Activated T-helper 17 cell treated with anti-CD3 and anti-CD28 coated beads, Interleukin-2, amount 50 U/mL, for 72 hours (primary cell): ENCODE data around the gene SLC9C2. TPM values are rescaled to one million over a fixed set of nuclear protein-coding genes. Genes with fewer than 3 reads are reported as not detected.

Experiments used
- total RNA-seq, 2 donors: library from RNA; stranded (reverse); gene quantifications; one replicate each; pipeline ENCODE4 v1.2.3, GENCODE V29; 2022

The SLC9C2 gene
- total RNA-seq, 2 donors from 2014 or later = not detected

Other genes with a start within 250 kb of the SLC9C2 start
- gene PRDX6, start 125.7 kb downstream of the SLC9C2 start, total RNA-seq = 100 to 1,000 TPM; 101 to 123 TPM
- not detected for gene TEX50, start 32.3 kb upstream of the SLC9C2 start, total RNA-seq
- not detected for gene ANKRD45, start 66.8 kb upstream of the SLC9C2 start, total RNA-seq
- 10 to 100 TPM; 12.5 to 16.1 TPM for gene KLHL20, start 111.9 kb upstream of the SLC9C2 start, total RNA-seq
- 10 to 100 TPM; 25.8 to 38.5 TPM for gene DARS2, start 221.6 kb upstream of the SLC9C2 start, total RNA-seq
- 10 to 100 TPM; 25.5 to 33.9 TPM for gene CENPL, start 221.8 kb upstream of the SLC9C2 start, total RNA-seq